Tibial nerve (tissue), 3 donors: ENCODE results near the gene ANGPTL1.

Experiments
- POLR2A ChIP-seq, 2 donors: fragments of 450-650 bp; IDR thresholded peaks; one replicate each; pipeline ENCODE4 v1.6.1; 2017; ENCODE audit warnings: antibody characterized with exemption in 2 of 2, mild to moderate bottlenecking in 2 of 2, moderate library complexity in 2 of 2
- TF ChIP-seq, protein P1 (sequence below), 5 experiments: fragments of 200-600 bp in 3 of 5; fragments of 450-650 bp in 2 of 5; sonication (generic) in 3 of 5; IDR thresholded peaks; one replicate each; pipeline ENCODE4 v1.5.1; 2016 to 2019; ENCODE audit warnings: antibody characterized with exemption in 5 of 5, mild to moderate bottlenecking in 3 of 5, moderate library complexity in 2 of 5

DNA sequence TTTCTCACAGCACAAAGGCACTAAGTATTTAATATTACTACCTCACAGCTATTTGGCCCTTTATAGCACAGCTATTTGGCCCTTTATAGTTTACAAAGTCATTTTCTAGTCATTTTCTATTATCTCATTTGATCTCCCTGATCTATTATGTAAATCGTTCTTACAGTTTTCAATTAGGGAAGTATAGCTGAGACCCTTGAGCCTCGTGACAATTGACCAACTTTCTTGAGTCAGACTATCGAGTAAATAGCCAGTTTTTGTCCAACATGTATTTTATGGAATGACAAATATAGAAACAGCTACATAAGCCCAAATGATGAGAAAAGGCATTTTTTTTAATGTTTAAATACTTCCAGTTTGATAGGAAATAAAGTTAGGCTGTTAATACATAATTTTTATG lies 7.0 kb upstream of the ANGPTL1 start:
- TF ChIP-seq, protein P1, sequence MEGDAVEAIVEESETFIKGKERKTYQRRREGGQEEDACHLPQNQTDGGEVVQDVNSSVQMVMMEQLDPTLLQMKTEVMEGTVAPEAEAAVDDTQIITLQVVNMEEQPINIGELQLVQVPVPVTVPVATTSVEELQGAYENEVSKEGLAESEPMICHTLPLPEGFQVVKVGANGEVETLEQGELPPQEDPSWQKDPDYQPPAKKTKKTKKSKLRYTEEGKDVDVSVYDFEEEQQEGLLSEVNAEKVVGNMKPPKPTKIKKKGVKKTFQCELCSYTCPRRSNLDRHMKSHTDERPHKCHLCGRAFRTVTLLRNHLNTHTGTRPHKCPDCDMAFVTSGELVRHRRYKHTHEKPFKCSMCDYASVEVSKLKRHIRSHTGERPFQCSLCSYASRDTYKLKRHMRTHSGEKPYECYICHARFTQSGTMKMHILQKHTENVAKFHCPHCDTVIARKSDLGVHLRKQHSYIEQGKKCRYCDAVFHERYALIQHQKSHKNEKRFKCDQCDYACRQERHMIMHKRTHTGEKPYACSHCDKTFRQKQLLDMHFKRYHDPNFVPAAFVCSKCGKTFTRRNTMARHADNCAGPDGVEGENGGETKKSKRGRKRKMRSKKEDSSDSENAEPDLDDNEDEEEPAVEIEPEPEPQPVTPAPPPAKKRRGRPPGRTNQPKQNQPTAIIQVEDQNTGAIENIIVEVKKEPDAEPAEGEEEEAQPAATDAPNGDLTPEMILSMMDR (IDR thresholded peaks at IDR 0.05), result no peak
- TF ChIP-seq POLR2A (IDR thresholded peaks at IDR 0.05), result no peak
